Measurements from ENCODE around the gene ANKH.
"Not testable (repeated sequence)": the region's sequence is repeated elsewhere in the genome, so short reads cannot be mapped to it uniquely, and the experiment has no call there.

The ANKH gene

DNA sequence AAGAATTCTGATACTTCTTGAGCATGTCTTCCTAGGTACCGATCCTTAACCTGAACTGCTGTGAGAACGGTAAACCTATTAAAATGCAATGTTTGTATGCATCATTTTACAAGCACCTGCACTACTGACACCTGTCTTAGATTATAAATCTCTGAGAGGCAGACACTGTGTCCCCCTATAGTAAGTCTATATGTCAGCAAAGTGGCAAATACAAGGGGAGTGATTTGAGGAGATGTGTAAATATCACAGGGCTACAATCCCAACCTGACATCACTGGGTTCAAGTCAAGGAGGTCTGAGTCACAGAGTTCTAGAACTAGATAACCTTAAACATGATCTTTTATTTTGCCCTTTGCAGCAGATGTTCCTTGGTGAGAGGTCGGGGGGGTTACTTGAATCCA is 64.1 kb downstream of the ANKH start:
- Histone ChIP-seq H3K27ac (ENCODE audit: low read depth, low read length) (no peak overlapping the region), H3K18ac (ENCODE audit: low read length) (no peak overlapping the region), H3K56ac (ENCODE audit: low read length) (no peak overlapping the region), H3K79me2 (ENCODE audit: control insufficient read depth, insufficient read depth, low read length) (no peaks in the 10 kb centered on the region), H4K5ac (ENCODE audit: low read length) (no peak overlapping the region), H2BK5ac (ENCODE audit: low read length) (no peak overlapping the region), H2AK5ac (ENCODE audit: low read length) (no peak overlapping the region), H3K4ac (ENCODE audit: low read depth, low read length) (no peak overlapping the region), H4K8ac (ENCODE audit: low read depth, low read length) (no peak overlapping the region), H3K23ac (ENCODE audit: low read length) (no peak overlapping the region), H3K4me2 (ENCODE audit: low read length) (no peak overlapping the region), H3K36me3 (ENCODE audit: control insufficient read depth, insufficient read depth, low read length) (no peaks in the 10 kb centered on the region), H3K4me1 (ENCODE audit: control insufficient read depth, low read depth, low read length) (no peaks in the 10 kb centered on the region), H3K79me1 (ENCODE audit: low read length) (no peaks in the 10 kb centered on the region), H2BK120ac (ENCODE audit: low read depth, low read length) (no peak overlapping the region), H2BK15ac (replicated peaks; ENCODE audit: low read depth) (no peak overlapping the region), H3K4me3 (ENCODE audit: low read length) (no peak overlapping the region), H3K27me3 (ENCODE audit: insufficient read depth, low read length, poor library complexity) (no peaks in the 10 kb centered on the region), H3K9ac (ENCODE audit: low read length) (no peak overlapping the region)
- no CpG with 5 or more reads among the region's 3 CpGs for WGBS (ENCODE audit: extremely low coverage, insufficient coverage, low lambda C conversion rate)
- no peak for DNase-seq

DNA sequence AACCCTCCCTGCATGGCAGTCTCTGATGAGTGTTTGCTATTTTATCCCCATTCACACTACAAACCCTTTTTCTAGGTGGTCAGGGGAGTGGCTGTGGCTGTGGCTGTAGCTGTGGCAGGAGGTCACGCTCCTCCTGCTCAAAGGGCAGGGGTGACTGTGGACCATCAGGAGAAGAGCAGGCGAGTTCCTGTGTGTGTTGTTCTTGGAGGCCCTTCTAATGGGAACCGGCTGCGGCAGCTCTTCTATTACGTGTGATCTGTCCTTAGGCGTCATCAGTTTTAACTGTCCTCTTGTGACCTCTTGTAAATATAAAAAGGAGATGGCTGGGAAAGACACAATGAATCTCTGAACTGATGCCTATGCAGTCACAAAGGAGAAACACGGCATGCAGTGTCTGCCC is 65.1 kb downstream of the ANKH start:
- H4K5ac ChIP-seq (ENCODE audit: low read length) = no peak overlapping the region
- H4K8ac ChIP-seq (ENCODE audit: low read depth, low read length) = no peak overlapping the region
- no peaks in the 10 kb centered on the region for H3K79me2 ChIP-seq (ENCODE audit: control insufficient read depth, insufficient read depth, low read length)
- DNase-seq = no peak
- H2BK15ac ChIP-seq (replicated peaks; ENCODE audit: low read depth) = no peak overlapping the region
- H3K36me3 ChIP-seq (ENCODE audit: control insufficient read depth, insufficient read depth, low read length) = no peaks in the 10 kb centered on the region
- H3K4ac ChIP-seq (ENCODE audit: low read depth, low read length) = no peak overlapping the region
- H3K4me2 ChIP-seq (ENCODE audit: low read length) = no peak overlapping the region
- WGBS (ENCODE audit: extremely low coverage, insufficient coverage, low lambda C conversion rate) = no CpG with 5 or more reads among the region's 7 CpGs
- no peaks in the 10 kb centered on the region for H3K79me1 ChIP-seq (ENCODE audit: low read length)
- no peaks in the 10 kb centered on the region for H3K4me1 ChIP-seq (ENCODE audit: control insufficient read depth, low read depth, low read length)
- no peak overlapping the region for H3K23ac ChIP-seq (ENCODE audit: low read length)
- H3K18ac ChIP-seq (ENCODE audit: low read length) = no peak overlapping the region
- no peak overlapping the region for H3K56ac ChIP-seq (ENCODE audit: low read length)
- H2BK5ac ChIP-seq (ENCODE audit: low read length) = no peak overlapping the region
- no peak overlapping the region for H2AK5ac ChIP-seq (ENCODE audit: low read length)
- no peaks in the 10 kb centered on the region for H3K27me3 ChIP-seq (ENCODE audit: insufficient read depth, low read length, poor library complexity)
- H3K4me3 ChIP-seq (ENCODE audit: low read length) = no peak overlapping the region
- H3K9ac ChIP-seq (ENCODE audit: low read length) = no peak overlapping the region
- H3K27ac ChIP-seq (ENCODE audit: low read depth, low read length) = no peak overlapping the region
- H2BK120ac ChIP-seq (ENCODE audit: low read depth, low read length) = no peak overlapping the region

DNA sequence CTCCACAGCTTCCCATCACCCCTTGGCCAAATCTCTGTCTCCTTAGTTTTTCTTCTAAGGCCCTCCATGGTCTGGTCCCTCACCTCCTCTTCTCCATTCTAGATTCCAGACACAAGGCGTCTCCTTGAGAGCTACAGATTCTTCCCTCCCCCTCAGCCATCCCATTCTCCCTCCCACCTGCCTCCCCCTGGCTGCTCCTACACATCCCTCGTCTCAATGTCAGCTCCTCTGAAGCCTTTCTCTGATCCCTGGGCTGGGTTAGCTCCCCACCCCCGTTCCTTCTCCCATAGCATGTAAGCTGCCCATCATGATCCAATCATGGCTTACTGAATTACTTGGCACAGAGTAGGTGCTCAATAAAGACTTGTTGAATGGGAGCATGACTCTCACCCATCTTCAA is 69.0 kb downstream of the ANKH start:
- Histone ChIP-seq H3K4me1 (ENCODE audit: control insufficient read depth, low read depth, low read length) (no peaks in the 10 kb centered on the region), H3K4me3 (ENCODE audit: low read length) (no peak overlapping the region), H2BK15ac (replicated peaks; ENCODE audit: low read depth) (no peak overlapping the region), H4K5ac (ENCODE audit: low read length) (no peak overlapping the region), H4K8ac (ENCODE audit: low read depth, low read length) (no peak overlapping the region), H2AK5ac (ENCODE audit: low read length) (no peak overlapping the region), H3K79me1 (ENCODE audit: low read length) (no peaks in the 10 kb centered on the region), H3K18ac (ENCODE audit: low read length) (no peak overlapping the region), H3K79me2 (ENCODE audit: control insufficient read depth, insufficient read depth, low read length) (no peaks in the 10 kb centered on the region), H3K27me3 (ENCODE audit: insufficient read depth, low read length, poor library complexity) (no peaks in the 10 kb centered on the region), H3K9ac (ENCODE audit: low read length) (no peak overlapping the region), H3K27ac (ENCODE audit: low read depth, low read length) (no peak overlapping the region), H2BK5ac (ENCODE audit: low read length) (no peak overlapping the region), H3K4ac (ENCODE audit: low read depth, low read length) (no peak overlapping the region), H3K23ac (ENCODE audit: low read length) (no peak overlapping the region), H3K4me2 (ENCODE audit: low read length) (no peak overlapping the region), H3K36me3 (ENCODE audit: control insufficient read depth, insufficient read depth, low read length) (no peaks in the 10 kb centered on the region), H3K56ac (ENCODE audit: low read length) (no peak overlapping the region), H2BK120ac (ENCODE audit: low read depth, low read length) (no peak overlapping the region)
- WGBS (ENCODE audit: extremely low coverage, insufficient coverage, low lambda C conversion rate) = no CpG with 5 or more reads among the region's 3 CpGs
- no peak for DNase-seq

DNA sequence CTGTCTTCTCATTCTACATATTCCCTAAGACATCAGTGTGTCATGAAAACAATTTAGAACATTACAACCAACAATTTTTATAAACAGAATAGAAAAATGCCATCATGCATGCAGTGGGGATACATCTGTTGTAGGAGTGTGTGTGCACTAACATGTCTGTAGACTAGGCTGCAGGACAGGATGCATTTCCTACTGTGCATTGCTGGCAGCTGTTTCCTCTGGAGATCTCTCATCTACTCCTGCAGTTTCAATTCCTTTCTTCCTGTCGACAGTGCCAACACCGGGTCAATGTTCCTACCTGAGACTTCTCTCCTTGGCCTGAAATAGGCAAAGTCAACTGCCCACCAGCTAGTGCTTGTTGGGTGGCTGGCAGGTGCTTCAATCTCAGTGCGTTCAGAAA is 69.8 kb downstream of the ANKH start:
- no peak for DNase-seq
- H4K5ac ChIP-seq (ENCODE audit: low read length) = no peak overlapping the region
- no peak overlapping the region for H2BK15ac ChIP-seq (replicated peaks; ENCODE audit: low read depth)
- H3K9ac ChIP-seq (ENCODE audit: low read length) = no peak overlapping the region
- H3K36me3 ChIP-seq (ENCODE audit: control insufficient read depth, insufficient read depth, low read length) = no peaks in the 10 kb centered on the region
- H4K8ac ChIP-seq (ENCODE audit: low read depth, low read length) = no peak overlapping the region
- H2BK5ac ChIP-seq (ENCODE audit: low read length) = no peak overlapping the region
- no peak overlapping the region for H3K18ac ChIP-seq (ENCODE audit: low read length)
- no peak overlapping the region for H3K27ac ChIP-seq (ENCODE audit: low read depth, low read length)
- no peaks in the 10 kb centered on the region for H3K79me1 ChIP-seq (ENCODE audit: low read length)
- no peak overlapping the region for H3K56ac ChIP-seq (ENCODE audit: low read length)
- H3K79me2 ChIP-seq (ENCODE audit: control insufficient read depth, insufficient read depth, low read length) = no peaks in the 10 kb centered on the region
- no peaks in the 10 kb centered on the region for H3K27me3 ChIP-seq (ENCODE audit: insufficient read depth, low read length, poor library complexity)
- no peak overlapping the region for H2AK5ac ChIP-seq (ENCODE audit: low read length)
- H3K4ac ChIP-seq (ENCODE audit: low read depth, low read length) = no peak overlapping the region
- WGBS (ENCODE audit: extremely low coverage, insufficient coverage, low lambda C conversion rate) = no CpG with 5 or more reads among the region's 3 CpGs
- H3K4me3 ChIP-seq (ENCODE audit: low read length) = no peak overlapping the region
- H3K4me2 ChIP-seq (ENCODE audit: low read length) = no peak overlapping the region
- no peaks in the 10 kb centered on the region for H3K4me1 ChIP-seq (ENCODE audit: control insufficient read depth, low read depth, low read length)
- H3K23ac ChIP-seq (ENCODE audit: low read length) = no peak overlapping the region
- H2BK120ac ChIP-seq (ENCODE audit: low read depth, low read length) = no peak overlapping the region

DNA sequence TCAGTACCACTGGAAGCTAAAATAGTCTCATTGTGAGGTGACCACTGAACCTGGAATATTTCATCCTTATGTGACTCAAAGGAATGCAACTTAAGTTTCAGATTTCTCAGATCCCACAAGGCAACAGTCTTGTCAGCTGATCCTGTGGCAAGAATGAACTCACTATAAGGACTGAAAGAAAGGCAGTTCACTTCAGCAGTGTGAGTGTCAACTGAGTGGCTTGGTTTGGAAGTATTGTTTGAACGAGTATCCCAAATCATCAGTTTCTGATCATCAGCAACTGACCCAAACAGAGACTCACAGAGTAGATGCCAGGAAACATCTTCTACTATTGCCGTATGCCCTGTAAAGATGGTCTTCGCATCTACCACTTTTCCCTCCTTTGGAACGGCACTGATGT is 74.2 kb downstream of the ANKH start:
- not testable (repeated sequence) for H4K8ac ChIP-seq (ENCODE audit: low read depth, low read length); DNase-seq; H2BK120ac ChIP-seq (ENCODE audit: low read depth, low read length); H3K18ac ChIP-seq (ENCODE audit: low read length); H3K4ac ChIP-seq (ENCODE audit: low read depth, low read length); H3K27me3 ChIP-seq (ENCODE audit: insufficient read depth, low read length, poor library complexity); H3K4me2 ChIP-seq (ENCODE audit: low read length); H3K79me2 ChIP-seq (ENCODE audit: control insufficient read depth, insufficient read depth, low read length); H3K36me3 ChIP-seq (ENCODE audit: control insufficient read depth, insufficient read depth, low read length); H2AK5ac ChIP-seq (ENCODE audit: low read length); H3K4me3 ChIP-seq (ENCODE audit: low read length); H3K23ac ChIP-seq (ENCODE audit: low read length); H3K56ac ChIP-seq (ENCODE audit: low read length); H3K79me1 ChIP-seq (ENCODE audit: low read length); H3K27ac ChIP-seq (ENCODE audit: low read depth, low read length); H3K9ac ChIP-seq (ENCODE audit: low read length); H2BK5ac ChIP-seq (ENCODE audit: low read length); H4K5ac ChIP-seq (ENCODE audit: low read length); H2BK15ac ChIP-seq (replicated peaks; ENCODE audit: low read depth); H3K4me1 ChIP-seq (ENCODE audit: control insufficient read depth, low read depth, low read length)
- WGBS (ENCODE audit: extremely low coverage, insufficient coverage, low lambda C conversion rate) = no CpG with 5 or more reads among the region's 4 CpGs

DNA sequence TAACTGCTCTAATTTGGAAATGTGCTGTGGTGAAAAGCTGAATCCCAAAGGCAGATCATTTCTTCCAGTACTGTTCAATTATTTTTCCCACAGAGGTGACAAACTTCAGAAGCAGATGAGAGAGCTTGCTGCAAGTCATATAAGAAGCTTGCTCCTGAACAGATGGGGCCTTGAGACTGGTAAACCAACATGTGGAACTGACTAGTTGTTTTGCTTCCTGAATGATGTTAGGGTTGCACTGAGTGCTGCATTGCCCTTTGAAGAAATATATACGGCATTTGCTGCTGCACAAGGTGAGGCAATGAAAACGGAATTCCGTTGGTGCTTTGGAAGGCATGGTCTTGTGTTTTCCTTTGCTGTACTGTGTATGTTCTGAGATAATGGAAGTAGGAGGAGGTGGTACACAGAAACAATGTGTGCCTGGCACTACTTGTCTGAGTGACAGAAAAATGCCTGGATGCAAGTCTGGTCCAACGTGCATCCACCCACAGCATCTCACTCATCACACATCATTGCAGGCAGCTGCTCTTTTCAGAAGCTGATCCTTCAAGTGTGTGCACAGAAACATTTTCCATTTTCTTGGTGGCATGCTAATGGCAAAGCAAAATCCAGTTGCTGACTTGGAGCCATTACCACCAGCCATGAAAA is 76.9 kb downstream of the ANKH start:
- H3K27me3 ChIP-seq (ENCODE audit: insufficient read depth, low read length, poor library complexity) = no peaks in the 10 kb centered on the region
- H3K18ac ChIP-seq (ENCODE audit: low read length) = no peak overlapping the region
- no peak overlapping the region for H3K4me3 ChIP-seq (ENCODE audit: low read length)
- no peaks in the 10 kb centered on the region for H3K36me3 ChIP-seq (ENCODE audit: control insufficient read depth, insufficient read depth, low read length)
- no peak overlapping the region for H3K23ac ChIP-seq (ENCODE audit: low read length)
- H3K4me2 ChIP-seq (ENCODE audit: low read length) = no peak overlapping the region
- H2BK120ac ChIP-seq (ENCODE audit: low read depth, low read length) = no peak overlapping the region
- H3K56ac ChIP-seq (ENCODE audit: low read length) = no peak overlapping the region
- H2BK15ac ChIP-seq (replicated peaks; ENCODE audit: low read depth) = no peak overlapping the region
- H3K79me1 ChIP-seq (ENCODE audit: low read length) = no peaks in the 10 kb centered on the region
- H3K27ac ChIP-seq (ENCODE audit: low read depth, low read length) = no peak overlapping the region
- H3K79me2 ChIP-seq (ENCODE audit: control insufficient read depth, insufficient read depth, low read length) = no peaks in the 10 kb centered on the region
- H2AK5ac ChIP-seq (ENCODE audit: low read length) = no peak overlapping the region
- H2BK5ac ChIP-seq (ENCODE audit: low read length) = no peak overlapping the region
- no peak for DNase-seq
- no peaks in the 10 kb centered on the region for H3K4me1 ChIP-seq (ENCODE audit: control insufficient read depth, low read depth, low read length)
- H3K9ac ChIP-seq (ENCODE audit: low read length) = no peak overlapping the region
- no CpG with 5 or more reads among the region's 4 CpGs for WGBS (ENCODE audit: extremely low coverage, insufficient coverage, low lambda C conversion rate)
- no peak overlapping the region for H3K4ac ChIP-seq (ENCODE audit: low read depth, low read length)
- H4K5ac ChIP-seq (ENCODE audit: low read length) = no peak overlapping the region
- H4K8ac ChIP-seq (ENCODE audit: low read depth, low read length) = no peak overlapping the region
